K562 (cell line): ENCODE measurements around the gene RBM44. TPM values are rescaled to one million over a fixed set of nuclear protein-coding genes. Genes with fewer than 3 reads are reported as not detected.

Experiments used
- ATAC-seq: fragments of 200-7000 bp; cut with Tn5 transposase; 3 replicates; pipeline ENCODE4 v1.9.1; 2020; ENCODE audit warnings: moderate library complexity
- BruUV-seq: library from RNA; stranded (reverse); fragments of 400-500 nt; replicated peaks from 2 replicates; lab custom pipeline; 2021; lab: Mats Ljungman, UMichigan
- CTCF ChIA-PET: fragments of 300-600 bp; formaldehyde crosslinking; extraction: SDS; loops from one replicate; lab custom pipeline; 2021; ENCODE audit warnings: low intra/inter-chr PET ratio; lab: Yijun Ruan, JAX
- POLR2A ChIA-PET: fragments of 300-600, 350-650 bp; sonication (Branson Sonifier 250); formaldehyde crosslinking; extraction: SDS; loops from one replicate; lab custom pipeline; 2021; ENCODE audit warnings: antibody characterized with exemption, inconsistent platforms; lab: Yijun Ruan, JAX
- DNase-seq, 4 experiments: peaks; one replicate each; pipeline versions ENCODE4 v3.0.0 to v3.0.0-alpha.2; 2011 to 2018; ENCODE audit warnings: low spot score in 3 of 4, mixed read lengths in 3 of 4; ENCODE audit errors: extremely low read depth in 1 of 4
- FAIRE-seq: peaks from 2 replicates; lab custom pipeline; 2011; peaks lifted over from hg19 to GRCh38; lab: Jason Lieb, UNC
- H2AFZ ChIP-seq: 2 replicates; pipeline ENCODE4 v1.6.0; 2011; ENCODE audit warnings: low read depth, low read length, control low read depth, inconsistent platforms
- H3K27ac ChIP-seq: fragments of 200-600 bp; 3 replicates; pipeline ENCODE4 v1.8.0; 2011; ENCODE audit warnings: low read depth, mild to moderate bottlenecking, control low read depth, inconsistent platforms, low read length, moderate library complexity, mixed read lengths; ENCODE audit errors: extremely low read depth
- H3K27me3 ChIP-seq, 2 experiments: fragments of 300-600 bp in 1 of 2; 2 replicates in 1 of 2; 3 replicates in 1 of 2; pipeline versions ENCODE4 v1.6.0 to v1.8.0; 2011; ENCODE audit warnings: inconsistent platforms in 2 of 2, low read length in 2 of 2, mild to moderate bottlenecking in 1 of 2, mixed read lengths in 1 of 2, moderate library complexity in 1 of 2; ENCODE audit not compliant: control insufficient read depth in 2 of 2, insufficient read depth in 2 of 2
- H3K36me3 ChIP-seq: fragments of 300-600 bp; 3 replicates; pipeline ENCODE4 v1.8.0; 2011; ENCODE audit warnings: mild to moderate bottlenecking, low read length, inconsistent platforms; ENCODE audit not compliant: control insufficient read depth, insufficient read depth
- H3K4me1 ChIP-seq, 2 experiments: fragments of 200-600 bp in 1 of 2; replicated peaks in 1 of 2; 2 replicates in 1 of 2; 3 replicates in 1 of 2; pipeline versions ENCODE4 v1.5.1 to v1.8.0; 2011; ENCODE audit warnings: inconsistent platforms in 2 of 2, low read length in 2 of 2, mild to moderate bottlenecking in 1 of 2, mixed read lengths in 1 of 2, moderate library complexity in 1 of 2; ENCODE audit not compliant: control insufficient read depth in 2 of 2, insufficient read depth in 2 of 2
- H3K4me2 ChIP-seq: 2 replicates; pipeline ENCODE4 v1.6.1; 2011; ENCODE audit warnings: low read length, control low read depth, inconsistent platforms, mixed read lengths; ENCODE audit not compliant: insufficient read depth
- H3K4me3 ChIP-seq: fragments of 200-600 bp; sonication (generic), shearing (Covaris generic); 2 replicates; pipeline ENCODE4 v1.5.1; 2016; ENCODE audit warnings: control low read depth, inconsistent platforms
- H3K79me2 ChIP-seq: fragments of 200-600 bp; 3 replicates; pipeline ENCODE4 v1.8.0; 2011; ENCODE audit warnings: low read length, inconsistent platforms; ENCODE audit not compliant: control insufficient read depth, insufficient read depth
- H3K9ac ChIP-seq, 2 experiments: 2 replicates each; pipeline versions ENCODE4 v1.6.0 to v1.6.1; 2011; ENCODE audit warnings: low read depth in 2 of 2, low read length in 2 of 2, control low read depth in 1 of 2, inconsistent platforms in 1 of 2, mild to moderate bottlenecking in 1 of 2, mixed read lengths in 1 of 2; ENCODE audit not compliant: insufficient read depth in 1 of 2
- H3K9me1 ChIP-seq: one replicate; pipeline ENCODE4 v1.6.0; 2011; ENCODE audit warnings: inconsistent platforms, mild to moderate bottlenecking, low read length, moderate library complexity; ENCODE audit not compliant: control insufficient read depth, insufficient read depth
- H3K9me3 ChIP-seq: replicated peaks from 2 replicates; pipeline ENCODE4 v1.5.1; 2011; ENCODE audit warnings: low read depth, low read length, inconsistent platforms; ENCODE audit not compliant: control insufficient read depth, insufficient read depth
- H4K20me1 ChIP-seq: replicated peaks from 2 replicates; pipeline ENCODE4 v1.6.1; 2011; ENCODE audit warnings: low read length, inconsistent platforms, mixed read lengths; ENCODE audit not compliant: control insufficient read depth, insufficient read depth
- FUS ChIP-seq: fragments of 200-400 bp; formaldehyde crosslinking; optimal IDR thresholded peaks from 2 replicates; pipeline ENCODE3; 2017; ENCODE audit warnings: low read depth, low read length
- ILK ChIP-seq: fragments of 450-650 bp; IDR thresholded peaks from 2 replicates; pipeline ENCODE4 v1.6.1; 2016; ENCODE audit warnings: missing genetic modification characterization, low read depth, mild to moderate bottlenecking, missing compliant biosample characterization, moderate library complexity, borderline replicate concordance
- NKRF ChIP-seq: fragments of 450-650 bp; IDR thresholded peaks from 2 replicates; pipeline ENCODE4 v1.6.1; 2016; ENCODE audit warnings: borderline replicate concordance
- WGBS: fragments of 100-300 bp; shearing (Covaris generic); methylation state at CpG from one replicate; pipeline ENCODE4 v1.1.6; 2016; ENCODE audit warnings: low coverage, mixed read lengths; ENCODE audit not compliant: insufficient coverage; ENCODE audit errors: missing lambda C conversion rate; 5-methylcytosine and 5-hydroxymethylcytosine counted together
- in situ Hi-C: fragments of 300-500 bp; cut with MboI; formaldehyde crosslinking; loops from 4 replicates; pipeline ENCODE4 v1.15.0; 2018; ENCODE audit warnings: inconsistent platforms, mixed read lengths
- intact Hi-C: fragments of 100-400 bp; cut with micrococcal nuclease; formaldehyde crosslinking; loops from 2 replicates; pipeline ENCODE4 v1.14.2; 2022
- polyA plus RNA-seq, 8 experiments: library from polyadenylated mRNA; depleted of rRNA in 4 of 8; stranded (reverse) in 5 of 8; unstranded in 3 of 8; fragments of >200 nt; fragmentation: Nextera tagmentation in 2 of 8; fragmentation: Illumina TruSeq in 1 of 8; extraction: Ambion mirVana in 2 of 8; extraction: Trizol in 1 of 8; gene quantifications; 2 replicates each; pipeline versions ENCODE4 v1.2.1 to v1.2.3, GENCODE V29; 2011 to 2014; ENCODE audit warnings: inconsistent platforms in 1 of 8, missing spikeins in 1 of 8
- total RNA-seq, 7 experiments: library from RNA; depleted of rRNA in 6 of 7; stranded (reverse); fragments of >200 nt in 6 of 7; fragmentation: Illumina TruSeq in 2 of 7; extraction: Trizol in 2 of 7; gene quantifications; 2 replicates each; pipeline versions ENCODE4 v1.2.1 to v1.2.3, GENCODE V29; 2011 to 2021; ENCODE audit warnings: low replicate concordance in 1 of 7

RBM44 gene
- total and polyA plus RNA-seq, 9 of the 15 experiments (the other 6 are each of a cell fraction or from before 2014, with no cell fraction given), result 0.04 to 0.25 (median 0.13) TPM

- FAIRE-seq (peak; percentile 23), DNase-seq (no peak)
- WGBS, result 1% methylated on average over 6 of the region's 6 CpGs
- no peak for TF ChIP-seq NKRF
- TF ChIP-seq ILK, result no peak
- no peak for TF ChIP-seq FUS
- TF ChIP-seq, all 486 proteins: peak for 0
- ATAC-seq, result no peak
- no peak overlapping the region for H2AFZ ChIP-seq
- in situ Hi-C loops (no loop called here), intact Hi-C loops (no loop called here)
- H3K4me1 ChIP-seq, result no peaks in the 10 kb centered on the region
- H3K79me2 ChIP-seq, result no peaks in the 10 kb centered on the region
- ChIA-PET POLR2A (no interaction called here), CTCF (no interaction called here)
- H4K20me1 ChIP-seq, result no peaks in the 10 kb centered on the region
- no TSS peak for BruUV-seq
- no peak overlapping the region for H3K27ac ChIP-seq
- no peaks in the 10 kb centered on the region for H3K27me3 ChIP-seq
- H3K9ac ChIP-seq, result no peak overlapping the region
- no peaks in the 10 kb centered on the region for H3K9me3 ChIP-seq
- no peaks in the 10 kb centered on the region for H3K9me1 ChIP-seq
- H3K4me2 ChIP-seq, result no peak overlapping the region
- H3K36me3 ChIP-seq, result no peaks in the 10 kb centered on the region
- no peak overlapping the region for H3K4me3 ChIP-seq
Observed at GRCh38 chr2:237824085-237824484, 25.5 kb downstream of the RBM44 start.
